GM23338 (cell line): ENCODE data around the gene TTPAL. TPM values are rescaled to one million over a fixed set of nuclear protein-coding genes. Genes with fewer than 3 reads are reported as not detected.

ENCODE experiments used
- ATAC-seq: fragments of 200-7000 bp; cut with Tn5 transposase; 3 replicates; pipeline ENCODE4 v1.9.1; 2020
- DNase-seq: peaks from one replicate; pipeline ENCODE4 v3.0.0-alpha.2; 2015; ENCODE audit warnings: low spot score
- H2AFZ ChIP-seq: fragments of 200-600 bp; sonication (generic); 2 replicates; pipeline ENCODE4 v1.8.0; 2016; ENCODE audit warnings: antibody characterized with exemption, mild to moderate bottlenecking, moderate library complexity
- H3F3A ChIP-seq: fragments of 200-600 bp; sonication (generic); replicated peaks from 2 replicates; pipeline ENCODE4 v1.8.0; 2017; ENCODE audit warnings: antibody characterized with exemption, mixed run types, low read depth
- H3K27ac ChIP-seq: fragments of 200-600 bp; sonication (generic); 2 replicates; pipeline ENCODE4 v1.6.1; 2016; ENCODE audit warnings: low read depth
- H3K27me3 ChIP-seq: fragments of 200-600 bp; sonication (generic); 2 replicates; pipeline ENCODE4 v1.8.0; 2016; ENCODE audit warnings: mild to moderate bottlenecking, mixed run types, moderate library complexity; ENCODE audit not compliant: insufficient read depth
- H3K36me3 ChIP-seq: fragments of 200-600 bp; sonication (generic); 2 replicates; pipeline ENCODE4 v1.8.0; 2016; ENCODE audit warnings: mild to moderate bottlenecking; ENCODE audit not compliant: insufficient read depth
- H3K4me1 ChIP-seq: fragments of 200-600 bp; sonication (generic); 2 replicates; pipeline ENCODE4 v1.8.0; 2016; ENCODE audit warnings: mild to moderate bottlenecking, moderate library complexity; ENCODE audit not compliant: insufficient read depth
- H3K4me2 ChIP-seq: fragments of 200-600 bp; sonication (generic); 2 replicates; pipeline ENCODE4 v1.7.1; 2017; ENCODE audit warnings: mixed run types
- H3K4me3 ChIP-seq: fragments of 200-600 bp; sonication (generic); 2 replicates; pipeline ENCODE4 v1.6.1; 2016; ENCODE audit warnings: mixed run types
- H3K79me2 ChIP-seq: fragments of 200-600 bp; sonication (generic); replicated peaks from 2 replicates; pipeline ENCODE4 v1.8.0; 2017; ENCODE audit warnings: mild to moderate bottlenecking; ENCODE audit not compliant: insufficient read depth
- H3K9me2 ChIP-seq: fragments of 200-600 bp; sonication (generic); 2 replicates; pipeline ENCODE4 v1.8.0; 2017; ENCODE audit not compliant: insufficient read depth
- H4K20me1 ChIP-seq: fragments of 200-600 bp; sonication (generic); replicated peaks from 2 replicates; pipeline ENCODE4 v1.8.0; 2017; ENCODE audit warnings: mild to moderate bottlenecking; ENCODE audit not compliant: insufficient read depth
- H3K27ac Mint-ChIP-seq: 2 replicates; pipeline ENCODE4 v1.8.0; 2020; ENCODE audit warnings: inconsistent platforms, mild to moderate bottlenecking, moderate library complexity, mixed read lengths
- H3K27me3 Mint-ChIP-seq: 3 replicates; pipeline ENCODE4 v1.8.0; 2022; ENCODE audit warnings: low read depth, mild to moderate bottlenecking, moderate library complexity, mixed read lengths, inconsistent platforms; ENCODE audit not compliant: insufficient read depth, poor library complexity
- H3K36me3 Mint-ChIP-seq: 3 replicates; pipeline ENCODE4 v1.8.0; 2021; ENCODE audit warnings: low read depth, mild to moderate bottlenecking, inconsistent platforms, moderate library complexity, mixed read lengths
- H3K4me1 Mint-ChIP-seq: 3 replicates; pipeline ENCODE4 v1.8.0; 2020; ENCODE audit warnings: mild to moderate bottlenecking, inconsistent platforms, mixed read lengths
- H3K4me3 Mint-ChIP-seq: 3 replicates; pipeline ENCODE4 v1.8.0; 2021; ENCODE audit warnings: moderate library complexity, mild to moderate bottlenecking, inconsistent platforms, mixed read lengths
- H3K9me3 Mint-ChIP-seq: 3 replicates; pipeline ENCODE4 v1.8.0; 2020; ENCODE audit warnings: moderate library complexity, mild to moderate bottlenecking, inconsistent platforms, mixed read lengths
- CREB1 ChIP-seq: fragments of 250-450 bp; sonication (Bioruptor Pico); IDR thresholded peaks from 2 replicates; pipeline ENCODE4 v1.5.0; 2020; ENCODE audit warnings: low read depth, mild to moderate bottlenecking, moderate library complexity
- CTCF ChIP-seq, 2 experiments: fragments of 200-600 bp in 1 of 2; sonication (generic) in 1 of 2; conservative IDR thresholded peaks; 2 replicates each; pipeline versions ENCODE4 v1.5.1 to v1.6.1; 2016 to 2017; ENCODE audit warnings: antibody characterized with exemption in 2 of 2, low read depth in 2 of 2, mild to moderate bottlenecking in 2 of 2, moderate library complexity in 1 of 2
- ETS1 ChIP-seq: IDR thresholded peaks from 2 replicates; pipeline ENCODE4 v1.6.1; 2016; ENCODE audit warnings: antibody characterized with exemption
- EZH2 ChIP-seq: fragments of 200-600 bp; sonication (generic); IDR thresholded peaks from one replicate; pipeline ENCODE4 v1.8.0; 2017; ENCODE audit warnings: antibody characterized with exemption, mild to moderate bottlenecking, low read depth; ENCODE audit not compliant: unreplicated experiment
- EZH2phosphoT487 ChIP-seq: fragments of 200-600 bp; sonication (generic); IDR thresholded peaks from one replicate; pipeline ENCODE4 v1.8.1; 2018; ENCODE audit warnings: antibody characterized with exemption; ENCODE audit not compliant: unreplicated experiment
- JUNB ChIP-seq: IDR thresholded peaks from one replicate; pipeline ENCODE4 v1.6.1; 2016; ENCODE audit warnings: antibody characterized with exemption; ENCODE audit not compliant: unreplicated experiment
- NANOG ChIP-seq: IDR thresholded peaks from 2 replicates; pipeline ENCODE4 v1.6.1; 2016; ENCODE audit warnings: antibody characterized with exemption, borderline replicate concordance
- POLR2AphosphoS5 ChIP-seq: IDR thresholded peaks from 2 replicates; pipeline ENCODE4 v1.6.1; 2016; ENCODE audit warnings: antibody characterized with exemption, low read depth
- REST ChIP-seq: IDR thresholded peaks from one replicate; pipeline ENCODE4 v1.6.1; 2018; ENCODE audit warnings: antibody characterized with exemption; ENCODE audit not compliant: unreplicated experiment
- STAT1 ChIP-seq: IDR thresholded peaks from one replicate; pipeline ENCODE4 v1.6.1; 2016; ENCODE audit warnings: antibody characterized with exemption; ENCODE audit not compliant: unreplicated experiment
- ZNF114 ChIP-seq: fragments of 250-450 bp; sonication (Bioruptor Pico); IDR thresholded peaks from 2 replicates; pipeline ENCODE4 v1.5.0; 2020; ENCODE audit warnings: mild to moderate bottlenecking, moderate library complexity
- ZNF331 ChIP-seq: fragments of 250-450 bp; sonication (Bioruptor Pico); IDR thresholded peaks from 2 replicates; pipeline ENCODE4 v1.5.0; 2020; ENCODE audit warnings: low read depth, mild to moderate bottlenecking, moderate library complexity
- ZNF462 ChIP-seq: fragments of 250-450 bp; sonication (Bioruptor Pico); IDR thresholded peaks from 2 replicates; pipeline ENCODE4 v1.5.0; 2020; ENCODE audit warnings: mild to moderate bottlenecking, moderate library complexity
- polyA plus RNA-seq: library from polyadenylated mRNA; unstranded; fragments of >200 nt; fragmentation: Nextera tagmentation; extraction: Ambion mirVana; gene quantifications from 2 replicates; pipeline ENCODE4 v1.2.1, GENCODE V29; 2016
- total RNA-seq: library from RNA; depleted of rRNA; stranded (reverse); fragments of >200 nt; shearing (Covaris generic); gene quantifications from 2 replicates; pipeline ENCODE4 v1.2.3, GENCODE V29; 2014

TTPAL gene
- total and polyA plus RNA-seq, 2 experiments from 2014 or later: 3.7 to 10.2 TPM

- Histone ChIP-seq H3F3A (no peaks in the 10 kb centered on the region), H3K27me3 (no peaks in the 10 kb centered on the region), H2AFZ (no peak overlapping the region), H3K79me2 (no peaks in the 10 kb centered on the region), H3K9me2 (peaks cover 4% of the 10 kb centered on the region; the same call in 1 of the 2 replicates), H3K4me2 (no peak overlapping the region), H4K20me1 (no peaks in the 10 kb centered on the region), H3K36me3 (no peaks in the 10 kb centered on the region), H3K4me1 (no peaks in the 10 kb centered on the region), H3K27ac (no peak overlapping the region), H3K4me3 (no peak overlapping the region)
- no peak for DNase-seq
- Mint-ChIP-seq H3K4me1 (no peaks in the 10 kb centered on the region), H3K36me3 (no peaks in the 10 kb centered on the region), H3K27ac (no peak overlapping the region), H3K9me3 (no peaks in the 10 kb centered on the region), H3K4me3 (no peak overlapping the region), H3K27me3 (peaks cover 7% of the 10 kb centered on the region)
- ATAC-seq: no peak
- TF ChIP-seq REST (no peak), ZNF114 (CRISPR knock-in tag) (no peak), POLR2AphosphoS5 (no peak), NANOG (no peak), JUNB (no peak), EZH2 (no peak), CREB1 (CRISPR knock-in tag) (no peak), ZNF462 (CRISPR knock-in tag) (no peak), STAT1 (no peak), ETS1 (no peak), ZNF331 (CRISPR knock-in tag) (no peak), CTCF (conservative IDR thresholded peaks at IDR 0.05; ENCODE audit: low read depth in 2 of 2) (no peak), EZH2phosphoT487 (no peak)
Measured at GRCh38 chr20:44428174-44429016, 47.3 kb upstream of the TTPAL start.
